NCI-H524 treated with DMSO at 0.1 percent for 48 hours (cell line): ENCODE data around the gene P3H3.
A peak's percentile ranks its signal among the peaks of the same experiment; 100 is the strongest.

Source experiments
- DNase-seq: peaks from one replicate; lab custom pipeline; 2025; lab: John Stamatoyannopoulos, UW

Gene P3H3

GRCh38 chr12:6827437-6827911 lies 733 bp upstream of the P3H3 start:
- DNase-seq = peak; percentile 42

GRCh38 chr12:6828781-6829535 lies 751 bp downstream of the P3H3 start:
- DNase-seq = no peak

GRCh38 chr12:6829536-6830220 lies 1.5 kb downstream of the P3H3 start:
- no peak for DNase-seq

- no peak for DNase-seq
Observed at GRCh38 chr12:6830286-6830890, 2.2 kb downstream of the P3H3 start.

GRCh38 chr12:6830999-6831398 lies 2.8 kb downstream of the P3H3 start:
- no peak for DNase-seq

GRCh38 chr12:6831450-6831995 lies 3.3 kb downstream of the P3H3 start:
- no peak for DNase-seq

- no peak for DNase-seq
Observed at GRCh38 chr12:6832125-6832524, 3.9 kb downstream of the P3H3 start.

GRCh38 chr12:6833189-6833890 lies 5.1 kb downstream of the P3H3 start:
- no peak for DNase-seq

- DNase-seq = no peak
Observed at GRCh38 chr12:6834254-6834653, 6.0 kb downstream of the P3H3 start.

- DNase-seq = no peak
Observed at GRCh38 chr12:6834873-6835272, 6.7 kb downstream of the P3H3 start.

- DNase-seq = no peak
Observed at GRCh38 chr12:6836851-6837250, 8.6 kb downstream of the P3H3 start.

GRCh38 chr12:6837370-6838060 lies 9.3 kb downstream of the P3H3 start:
- DNase-seq = no peak

- DNase-seq = no peak
Observed at GRCh38 chr12:6838854-6839253, 10.6 kb downstream of the P3H3 start.

GRCh38 chr12:6839482-6840201 lies 11.4 kb downstream of the P3H3 start:
- peak; percentile 89 for DNase-seq

GRCh38 chr12:6840330-6840729 lies 12.1 kb downstream of the P3H3 start:
- DNase-seq = peak; percentile 95

- no peak for DNase-seq
Observed at GRCh38 chr12:6840761-6841515, 12.7 kb downstream of the P3H3 start, which contains the start of gene GNB3. TSS of gene GNB3 (plus strand) at chr12:6840925. CDS start at chr12:6841288, 363 bp downstream.

- DNase-seq = no peak
Observed at GRCh38 chr12:6842075-6842474, 13.9 kb downstream of the P3H3 start.

GRCh38 chr12:6843118-6843902 lies 15.1 kb downstream of the P3H3 start:
- no peak for DNase-seq

- DNase-seq = no peak
Observed at GRCh38 chr12:6845395-6845794, 17.2 kb downstream of the P3H3 start.
